HG02763 (cell line): ENCODE results near the gene MPHOSPH10.
"Not testable (repeated sequence)": the region's sequence is repeated elsewhere in the genome, so short reads cannot be mapped to it uniquely, and the experiment has no call there.

Experiments used
- ATAC-seq: cut with Tn5 transposase; IDR thresholded peaks from one replicate; pipeline ENCODE4 v1.9.1; 2021; ENCODE audit warnings: mild to moderate bottlenecking, moderate library complexity; ENCODE audit not compliant: unreplicated experiment

MPHOSPH10 gene, protein sequence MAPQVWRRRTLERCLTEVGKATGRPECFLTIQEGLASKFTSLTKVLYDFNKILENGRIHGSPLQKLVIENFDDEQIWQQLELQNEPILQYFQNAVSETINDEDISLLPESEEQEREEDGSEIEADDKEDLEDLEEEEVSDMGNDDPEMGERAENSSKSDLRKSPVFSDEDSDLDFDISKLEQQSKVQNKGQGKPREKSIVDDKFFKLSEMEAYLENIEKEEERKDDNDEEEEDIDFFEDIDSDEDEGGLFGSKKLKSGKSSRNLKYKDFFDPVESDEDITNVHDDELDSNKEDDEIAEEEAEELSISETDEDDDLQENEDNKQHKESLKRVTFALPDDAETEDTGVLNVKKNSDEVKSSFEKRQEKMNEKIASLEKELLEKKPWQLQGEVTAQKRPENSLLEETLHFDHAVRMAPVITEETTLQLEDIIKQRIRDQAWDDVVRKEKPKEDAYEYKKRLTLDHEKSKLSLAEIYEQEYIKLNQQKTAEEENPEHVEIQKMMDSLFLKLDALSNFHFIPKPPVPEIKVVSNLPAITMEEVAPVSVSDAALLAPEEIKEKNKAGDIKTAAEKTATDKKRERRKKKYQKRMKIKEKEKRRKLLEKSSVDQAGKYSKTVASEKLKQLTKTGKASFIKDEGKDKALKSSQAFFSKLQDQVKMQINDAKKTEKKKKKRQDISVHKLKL

DNA sequence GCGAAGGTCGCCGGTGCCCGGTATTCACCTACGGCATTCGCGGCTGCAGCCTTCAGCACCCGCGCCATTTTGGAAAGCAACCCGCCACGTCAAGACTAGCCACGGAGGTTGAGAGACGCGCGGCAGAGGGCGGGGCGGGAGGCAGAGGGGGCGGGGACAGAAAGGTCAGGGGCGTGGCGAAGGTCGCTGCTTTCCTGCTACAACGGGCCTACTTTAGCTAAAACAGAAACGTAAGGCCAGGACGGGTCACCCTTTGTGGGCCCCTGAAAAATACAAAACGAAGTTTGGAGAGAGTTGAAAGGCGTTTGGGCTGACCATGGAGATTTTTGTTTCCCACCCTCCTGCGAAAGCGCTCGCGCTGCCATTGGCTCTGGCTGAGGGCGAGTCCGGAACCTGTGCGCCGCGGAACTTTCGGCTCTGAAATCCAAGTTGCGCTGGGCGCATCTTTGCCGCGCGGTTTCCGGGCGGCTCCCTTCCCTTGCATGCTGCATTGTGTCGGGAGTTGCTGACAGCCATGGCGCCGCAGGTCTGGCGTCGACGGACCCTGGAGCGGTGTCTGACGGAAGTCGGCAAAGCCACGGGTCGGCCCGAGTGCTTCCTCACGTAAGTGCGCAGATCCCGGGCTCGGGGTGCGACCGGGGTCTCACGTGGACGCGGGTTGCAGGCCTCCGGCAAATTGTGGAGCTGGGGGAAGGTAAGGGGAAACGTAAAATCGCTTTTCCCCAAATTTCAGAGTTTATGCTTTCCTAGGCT, at the start of gene MPHOSPH10, which contains the start of gene MCEE:
MPHOSPH10 (plus strand) TSS at position 483 of the 753 bp plus-strand sequence; CDS start at position 515, 32 bp downstream.
MCEE (minus strand) TSS at position 78 of the 753 bp plus-strand sequence; CDS start at position 68, 10 bp downstream.
- peak; percentile 87 for ATAC-seq

DNA sequence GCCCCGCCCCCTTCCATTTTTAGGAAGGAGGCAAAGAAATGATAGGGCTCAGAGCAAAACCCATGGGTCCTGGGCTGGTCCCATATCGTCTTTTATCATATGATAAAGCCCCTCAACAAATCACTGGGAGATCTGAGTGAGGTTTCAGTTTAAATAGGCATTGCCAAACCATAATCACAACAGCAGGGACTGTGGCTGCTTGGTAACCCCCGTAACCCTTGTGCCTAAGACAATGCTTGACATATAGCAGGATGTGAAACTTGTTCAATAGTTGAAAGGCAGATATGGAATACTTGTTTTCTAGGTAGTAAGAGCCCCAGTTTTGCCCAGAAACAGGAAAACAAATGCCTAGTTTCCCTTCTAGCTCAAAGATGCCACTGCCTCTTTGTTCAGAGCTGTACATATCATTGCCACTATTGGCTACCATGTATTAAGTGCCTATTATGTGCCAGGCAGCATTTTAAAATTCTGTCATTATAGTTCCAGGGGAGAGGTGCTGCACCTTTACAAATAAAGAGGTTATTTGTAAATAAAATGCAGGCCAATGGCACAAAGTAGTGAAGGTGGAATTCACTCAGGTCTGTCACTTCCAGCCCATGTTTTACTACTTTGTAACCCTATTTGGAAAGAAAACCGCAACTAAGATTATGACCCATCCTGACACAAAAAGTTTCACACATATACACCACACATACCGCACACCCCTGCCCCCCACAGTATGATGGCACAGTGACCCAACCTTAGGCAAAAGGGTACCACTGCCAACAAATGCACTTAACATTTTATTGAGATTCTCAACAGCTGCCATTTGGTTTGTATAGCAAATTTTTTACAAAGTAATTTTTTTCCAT, 47.8 kb upstream of the MPHOSPH10 start:
- ATAC-seq, result peak; percentile 41

DNA sequence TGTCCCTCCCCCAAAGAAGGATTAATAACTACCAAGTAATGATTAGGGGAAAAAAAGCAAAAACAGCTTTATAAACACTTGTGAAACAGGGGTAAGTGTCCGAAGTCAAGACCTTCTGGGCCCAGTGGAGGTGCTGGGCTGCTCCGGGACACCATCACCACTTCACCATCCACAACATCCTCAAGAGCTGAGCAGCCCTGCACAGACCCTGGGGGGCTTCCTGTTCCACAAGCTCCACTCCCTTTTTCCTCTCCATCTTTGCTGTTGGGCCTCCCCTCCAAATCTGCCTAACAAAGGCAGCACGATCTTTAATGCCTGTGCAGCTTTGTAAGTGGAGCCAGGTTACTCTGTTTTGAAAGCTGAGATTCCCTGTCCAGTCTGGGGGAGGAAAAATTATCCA, 47.1 kb upstream of the MPHOSPH10 start:
- ATAC-seq, result not testable (repeated sequence)

DNA sequence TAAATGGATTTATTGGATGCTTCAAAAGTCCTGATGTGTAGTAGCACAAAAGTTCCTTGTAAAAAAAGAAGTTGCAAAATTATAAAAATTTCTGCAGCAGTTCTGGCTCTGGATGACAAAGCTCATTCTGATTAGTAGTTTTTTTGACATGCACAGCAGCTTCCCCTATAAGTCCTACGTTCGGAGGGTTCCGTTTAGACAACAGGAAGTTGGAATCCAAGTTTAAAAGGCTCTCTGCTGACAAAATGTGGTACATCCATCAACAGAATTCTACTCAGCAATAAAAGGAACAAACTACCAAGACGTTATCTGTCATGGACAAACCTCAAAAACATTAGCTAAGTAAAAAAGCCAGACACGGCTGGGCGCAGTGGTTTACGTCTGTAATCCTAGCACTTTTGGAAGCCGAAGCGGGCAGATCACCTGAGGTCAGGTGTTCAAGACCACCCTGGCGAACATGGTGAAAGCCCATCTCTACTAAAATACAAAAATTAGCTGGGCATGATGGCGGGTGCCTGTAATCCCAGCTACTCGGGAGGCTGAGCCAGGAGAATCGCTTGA, 46.6 kb upstream of the MPHOSPH10 start:
- ATAC-seq, result not testable (repeated sequence)

DNA sequence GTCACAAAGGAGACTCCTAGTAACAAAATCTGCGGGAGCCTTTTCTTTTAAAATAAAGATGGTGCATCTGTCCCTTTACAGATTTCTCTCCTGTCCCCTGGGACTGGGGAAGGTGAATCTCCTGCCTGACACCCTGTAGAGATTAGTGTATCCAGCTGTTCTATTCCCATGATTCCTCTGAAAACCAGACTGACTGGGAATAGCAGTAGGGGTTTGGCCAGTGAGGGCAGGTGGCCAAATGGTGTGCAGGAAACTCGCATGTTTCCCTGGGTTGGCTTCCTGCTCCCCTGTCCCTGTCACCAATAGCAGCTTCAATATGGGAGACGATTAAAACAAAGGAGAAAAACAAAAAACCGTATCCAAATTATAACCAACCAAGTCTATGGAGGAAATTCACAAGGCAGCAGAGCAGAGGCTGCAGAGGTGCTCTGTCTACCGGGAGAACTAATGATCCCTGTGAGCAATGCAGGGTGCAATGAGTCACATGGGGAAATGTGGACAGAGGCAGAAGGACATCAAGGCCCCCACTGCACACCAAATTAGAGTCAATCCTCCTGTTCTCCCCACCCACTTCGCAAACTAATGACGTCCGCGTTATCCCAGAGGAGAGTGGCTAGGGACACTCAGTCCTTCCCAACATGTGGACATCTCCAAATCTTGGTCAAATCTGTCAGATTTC, 45.0 kb upstream of the MPHOSPH10 start:
- ATAC-seq, result not testable (repeated sequence)

DNA sequence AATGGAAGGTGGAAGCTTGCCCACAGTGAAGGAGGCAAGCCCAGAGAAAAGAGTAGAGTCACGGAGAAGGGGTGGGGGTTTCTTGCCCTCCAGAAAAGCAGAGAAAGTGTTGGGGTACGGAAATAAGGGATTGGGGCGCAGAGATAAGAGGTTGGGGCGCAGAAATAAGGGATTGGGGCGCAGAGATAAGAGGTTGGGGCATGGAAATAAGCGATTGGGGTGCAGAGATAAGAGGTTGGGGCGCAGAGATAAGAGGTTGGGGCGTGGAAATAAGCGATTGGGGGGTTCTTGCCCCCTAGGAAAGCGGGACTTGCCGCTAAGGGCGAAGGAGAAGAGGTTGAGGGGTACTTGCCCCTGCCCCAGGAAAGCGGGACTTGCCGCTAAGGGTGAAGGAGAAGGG, 41.0 kb upstream of the MPHOSPH10 start:
- not testable (repeated sequence) for ATAC-seq

DNA sequence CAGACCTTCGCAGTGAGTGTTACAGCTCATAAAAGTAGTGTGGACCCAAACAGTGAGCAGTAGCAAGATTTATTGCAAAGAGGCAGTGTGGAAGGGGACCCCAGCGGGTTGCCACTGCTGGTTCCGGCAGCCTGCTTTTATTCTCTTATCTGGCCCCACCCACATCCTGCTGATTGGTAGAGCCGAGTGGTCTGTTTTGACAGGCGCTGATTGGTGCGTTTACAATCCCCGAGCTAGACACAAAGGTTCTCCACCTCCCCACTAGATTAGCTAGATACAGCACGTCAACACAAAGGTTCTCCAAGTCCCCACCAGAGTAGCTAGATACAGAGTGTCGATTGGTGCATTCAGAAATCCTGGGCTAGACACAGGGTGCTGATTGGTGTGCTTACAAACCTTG, 38.6 kb upstream of the MPHOSPH10 start:
- ATAC-seq, result not testable (repeated sequence)

DNA sequence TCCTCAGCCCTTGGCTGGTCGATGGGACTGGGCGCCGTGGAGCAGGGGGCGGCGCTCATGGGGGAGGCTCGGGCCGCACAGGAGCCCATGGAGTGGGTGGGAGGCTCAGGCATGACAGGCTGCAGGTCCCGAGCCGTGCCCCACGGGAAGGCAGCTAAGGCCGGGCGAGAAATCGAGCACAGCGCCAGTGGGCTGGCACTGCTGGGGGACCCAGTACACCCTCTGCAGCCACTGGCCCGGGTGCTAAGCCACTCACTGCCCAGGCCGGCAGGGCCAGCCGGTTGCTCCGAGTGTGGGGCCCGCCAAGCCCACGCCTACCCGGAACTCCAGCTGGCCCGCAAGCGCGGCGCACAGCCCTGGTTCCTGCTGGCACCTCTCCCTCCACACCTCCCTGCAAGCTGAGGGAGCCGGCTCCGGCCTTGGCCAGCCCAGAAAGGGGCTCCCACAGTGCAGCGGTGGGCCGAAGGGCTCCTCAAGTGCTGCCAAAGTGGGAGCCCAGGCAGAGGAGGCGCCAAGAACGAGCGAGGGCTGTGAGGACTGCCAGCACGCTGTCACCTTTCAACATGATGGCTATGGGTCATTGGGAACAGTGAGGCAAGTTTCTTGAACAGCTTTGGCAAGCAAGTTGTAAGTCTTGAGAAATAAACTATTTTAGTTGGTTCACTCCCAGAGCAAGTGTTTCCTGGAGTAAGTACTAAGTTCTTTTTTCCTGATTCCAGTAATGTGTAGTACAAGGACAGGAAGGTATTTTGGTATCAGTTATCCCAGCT, 37.8 kb upstream of the MPHOSPH10 start:
- not testable (repeated sequence) for ATAC-seq

DNA sequence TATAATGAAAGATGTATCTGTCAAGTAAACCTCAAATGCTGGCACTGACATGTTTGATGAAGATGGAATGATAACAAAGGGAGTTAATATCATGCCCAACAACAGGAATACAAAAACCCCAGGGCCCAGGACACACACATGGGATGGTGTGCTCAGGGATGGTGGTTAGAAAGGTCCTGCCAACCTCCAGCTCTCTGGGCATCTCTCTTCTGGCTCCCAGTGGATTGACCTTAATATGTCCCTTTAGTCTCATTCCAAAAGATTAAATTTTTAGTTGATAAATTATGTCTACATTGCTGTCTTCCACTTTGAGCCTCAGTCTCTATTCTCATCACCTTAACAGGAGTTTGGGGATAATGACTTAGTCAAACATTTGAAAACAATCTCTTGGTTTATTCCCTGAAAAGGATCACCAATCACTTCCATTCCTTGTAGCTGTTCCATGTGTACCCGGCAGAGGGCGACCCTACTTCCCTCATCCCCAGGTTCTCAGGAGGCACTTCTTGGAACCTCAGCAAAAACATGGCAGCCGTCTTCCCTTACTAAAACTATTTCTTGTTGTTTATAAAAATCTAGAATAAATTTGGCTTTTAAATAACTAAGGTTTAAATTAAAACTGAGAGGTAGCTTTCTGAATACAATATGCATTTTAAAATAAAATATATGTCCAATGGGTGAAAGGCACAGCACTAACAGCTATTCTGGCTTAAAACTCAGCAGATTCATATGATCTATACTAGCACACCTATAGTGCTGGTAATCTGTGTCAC, 30.1 kb upstream of the MPHOSPH10 start:
- no peak for ATAC-seq

DNA sequence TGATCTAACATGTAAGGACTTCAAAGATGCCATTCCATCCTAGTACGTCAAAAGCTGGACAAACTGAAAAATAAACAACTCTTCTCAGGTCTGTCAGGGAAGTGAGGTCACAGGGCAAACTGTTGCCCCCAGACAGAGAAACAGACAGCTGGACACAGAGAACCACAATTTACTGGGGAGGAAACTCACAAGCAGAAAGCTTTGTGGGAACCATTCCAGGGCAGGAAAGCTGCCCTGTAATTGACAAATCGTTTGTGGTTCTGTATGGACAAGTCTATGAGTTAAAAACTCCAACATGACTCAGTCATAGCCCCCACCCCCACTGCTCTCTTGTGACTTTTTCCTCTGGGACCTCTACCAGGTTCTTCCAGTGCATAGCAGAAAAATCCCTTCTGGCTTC, 28.8 kb upstream of the MPHOSPH10 start:
- no peak for ATAC-seq

DNA sequence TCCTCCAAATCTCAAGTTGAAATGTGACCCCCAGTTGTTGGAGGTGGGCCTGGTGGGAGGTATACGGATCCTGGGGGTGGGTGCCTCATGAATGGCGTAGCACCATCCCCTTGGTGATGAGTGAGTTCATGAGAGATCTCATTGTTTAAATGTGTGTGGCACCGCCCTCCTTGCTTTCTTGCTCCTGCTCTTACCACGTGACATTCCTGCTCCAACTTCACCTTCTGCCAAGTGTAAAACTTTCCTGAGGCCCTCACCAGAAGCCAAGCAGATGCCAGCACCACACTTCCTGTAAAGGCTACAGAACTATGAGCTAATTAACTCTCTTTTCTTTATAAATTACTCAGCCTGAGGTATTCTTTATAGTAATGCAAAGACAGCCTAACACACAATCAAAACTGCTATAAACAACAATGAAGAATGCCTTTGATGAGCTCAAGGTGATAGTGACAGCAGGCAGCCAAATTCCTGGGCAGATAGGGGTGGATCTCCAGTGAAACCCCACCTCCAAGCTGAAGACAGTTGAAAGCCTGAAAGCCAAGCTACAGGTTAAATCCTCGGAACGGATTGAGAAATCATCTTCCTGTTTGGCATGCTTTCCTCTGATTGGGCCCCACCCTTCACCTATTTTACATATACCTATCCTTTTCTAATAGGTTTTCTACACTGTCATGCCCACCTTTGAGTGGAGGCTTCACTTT, 27.3 kb upstream of the MPHOSPH10 start:
- no peak for ATAC-seq

DNA sequence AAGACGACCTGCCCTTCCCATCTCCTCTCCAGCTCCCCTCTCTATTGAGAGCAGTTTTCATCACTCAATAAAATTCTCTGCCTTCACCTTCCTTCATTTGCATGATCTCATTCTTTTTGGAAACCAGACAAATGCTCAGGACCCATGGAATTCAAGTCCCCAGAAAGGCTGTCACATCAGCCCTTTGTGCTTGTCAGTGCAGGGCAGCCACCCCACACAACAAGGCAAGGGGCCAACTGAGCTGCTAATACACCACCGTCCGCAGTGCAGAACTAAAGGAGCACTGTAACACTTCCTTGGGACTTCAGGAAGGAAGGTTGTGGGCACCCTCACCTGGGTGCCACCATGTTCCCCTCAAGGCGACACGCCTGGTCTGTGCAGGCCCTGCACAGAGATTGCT, 26.6 kb upstream of the MPHOSPH10 start:
- ATAC-seq, result no peak

DNA sequence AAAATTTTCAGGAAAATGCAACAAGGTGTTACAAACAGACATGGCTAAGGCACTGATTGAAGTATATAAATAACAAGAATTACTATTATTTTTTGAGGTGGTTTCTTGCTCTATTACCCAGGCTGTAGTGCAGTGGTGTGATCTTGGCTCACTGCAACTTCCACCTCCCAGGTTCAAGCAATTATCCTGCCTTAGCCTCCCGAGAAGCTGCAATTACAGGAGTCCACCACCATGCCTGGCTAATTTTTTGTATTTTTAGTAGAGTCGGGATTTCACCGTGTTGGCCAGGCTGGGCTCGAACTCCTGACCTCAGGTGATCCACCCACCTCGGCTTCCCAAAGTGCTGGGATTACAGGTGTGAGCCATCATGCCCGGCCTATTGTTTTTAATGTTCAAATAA, 24.0 kb upstream of the MPHOSPH10 start:
- ATAC-seq, result not testable (repeated sequence)

DNA sequence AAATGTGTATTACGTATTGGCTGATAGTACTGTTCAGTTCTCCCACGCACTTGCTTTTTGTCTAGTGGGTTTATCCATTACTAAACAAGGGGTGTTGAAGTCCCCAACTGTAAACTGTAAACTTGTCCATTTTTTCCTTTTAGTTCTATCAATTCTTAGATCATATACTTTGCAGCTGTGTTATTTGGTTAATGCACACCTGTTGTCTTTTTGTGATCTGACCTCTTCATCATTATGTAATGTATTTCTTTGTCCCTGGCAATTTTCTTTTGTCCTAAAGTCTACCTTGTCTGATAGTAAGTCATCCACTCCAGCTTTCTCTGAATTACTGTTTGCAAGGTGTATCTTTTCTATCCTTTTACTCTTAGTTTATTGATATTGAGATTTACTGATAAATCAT, 22.3 kb upstream of the MPHOSPH10 start:
- no peak for ATAC-seq

DNA sequence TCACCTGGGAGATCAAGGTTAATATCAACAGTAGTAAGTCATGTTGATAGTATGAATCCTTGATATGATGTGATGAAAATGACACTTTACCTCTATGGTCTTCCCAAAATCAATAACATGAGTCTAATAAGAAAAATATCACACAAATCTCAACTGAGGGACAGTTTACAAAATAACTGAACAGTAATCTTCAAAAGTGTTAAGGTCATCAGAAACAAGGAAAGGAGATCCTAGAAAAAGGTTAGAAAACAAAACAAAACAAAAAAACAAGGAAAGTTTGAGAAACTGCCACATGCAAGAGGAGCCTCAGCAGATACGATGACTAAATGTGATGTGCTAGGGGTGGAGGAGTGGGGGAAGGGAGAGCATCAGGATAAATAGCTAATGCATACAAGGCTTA, 16.6 kb upstream of the MPHOSPH10 start:
- ATAC-seq, result no peak

DNA sequence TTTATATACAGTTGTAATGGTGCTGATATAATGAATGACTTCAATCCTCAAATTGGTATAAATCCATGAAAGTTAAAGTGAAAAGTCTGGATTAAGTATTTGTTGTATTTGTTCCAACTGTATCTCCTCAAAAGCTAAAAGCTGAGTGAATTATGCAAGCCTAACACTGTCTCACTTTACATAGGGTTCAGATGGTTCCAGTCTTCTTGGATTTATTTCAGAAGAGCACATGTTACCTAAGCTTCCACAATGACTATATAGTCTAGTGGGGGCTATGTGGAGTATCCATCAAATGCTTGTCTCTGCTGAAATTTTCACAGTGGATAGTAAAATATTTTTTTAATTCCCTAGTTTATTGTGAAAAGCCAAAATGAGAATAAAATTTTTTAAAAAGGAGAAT, 13.4 kb upstream of the MPHOSPH10 start:
- ATAC-seq, result no peak

DNA sequence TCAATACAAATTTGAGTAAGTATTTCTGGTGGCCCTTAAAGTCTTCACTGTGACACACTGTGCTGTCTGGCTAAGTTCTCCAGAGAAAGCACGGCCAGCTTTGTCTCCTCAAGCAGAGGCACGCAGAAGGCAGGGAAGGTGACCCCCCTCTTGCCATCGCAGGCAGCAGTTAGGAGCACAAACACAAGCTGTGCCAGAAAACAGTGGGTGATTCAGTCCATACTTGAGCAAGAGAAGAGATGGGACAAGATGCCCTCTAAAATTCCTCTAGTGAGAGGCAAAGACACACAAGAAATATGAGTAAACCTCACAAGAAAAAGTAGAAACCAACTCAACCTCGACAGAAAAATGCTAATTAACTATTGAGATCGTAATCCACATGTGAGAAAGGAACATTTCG, 10.2 kb upstream of the MPHOSPH10 start:
- no peak for ATAC-seq
